Lower leg skin (tissue), 4 donors: ENCODE results near the gene RNF141. TPM values are rescaled to one million over a fixed set of nuclear protein-coding genes. Genes with fewer than 3 reads are reported as not detected.

Experiments
- DNase-seq, 2 donors: peaks; one replicate each; pipeline ENCODE4 v3.0.0-alpha.2; 2019; ENCODE audit warnings: low spot score in 2 of 2
- H3K4me3 ChIP-seq: fragments of 200-600 bp; sonication (generic); 2 replicates; pipeline ENCODE4 v1.5.1; 2017; ENCODE audit warnings: mild to moderate bottlenecking, low read depth; ENCODE audit not compliant: poor library complexity, severe bottlenecking
- POLR2A ChIP-seq, 2 donors: fragments of 450-650 bp; IDR thresholded peaks; one replicate each; pipeline ENCODE4 v1.6.1; 2016 to 2017; ENCODE audit warnings: antibody characterized with exemption in 2 of 2, mild to moderate bottlenecking in 1 of 2, moderate library complexity in 1 of 2
- WGBS, 2 donors: methylation state at CpG; one replicate each; pipeline ENCODE4 v1.1.5; 2018; 5-methylcytosine and 5-hydroxymethylcytosine counted together
- intact Hi-C: fragments of 100-400 bp; cut with DNase I; formaldehyde crosslinking; loops from one replicate; pipeline ENCODE4 v1.15.0; 2023; ENCODE audit warnings: low total_unique reads
- total RNA-seq, 4 donors: library from RNA; depleted of rRNA; stranded (reverse); fragments of >200 nt; gene quantifications; one replicate each; pipeline ENCODE4 v1.1.0, GENCODE V29; 2016
- TF ChIP-seq, protein P1 (sequence below), 3 donors: fragments of 450-650 bp; IDR thresholded peaks; one replicate each; pipeline ENCODE4 v1.5.1; 2016; ENCODE audit warnings: antibody characterized with exemption in 3 of 3, mild to moderate bottlenecking in 3 of 3, moderate library complexity in 2 of 3

Gene RNF141
- total RNA-seq, 4 donors from 2014 or later = 70.6 to 74.9 (median 74.2) TPM

DNA sequence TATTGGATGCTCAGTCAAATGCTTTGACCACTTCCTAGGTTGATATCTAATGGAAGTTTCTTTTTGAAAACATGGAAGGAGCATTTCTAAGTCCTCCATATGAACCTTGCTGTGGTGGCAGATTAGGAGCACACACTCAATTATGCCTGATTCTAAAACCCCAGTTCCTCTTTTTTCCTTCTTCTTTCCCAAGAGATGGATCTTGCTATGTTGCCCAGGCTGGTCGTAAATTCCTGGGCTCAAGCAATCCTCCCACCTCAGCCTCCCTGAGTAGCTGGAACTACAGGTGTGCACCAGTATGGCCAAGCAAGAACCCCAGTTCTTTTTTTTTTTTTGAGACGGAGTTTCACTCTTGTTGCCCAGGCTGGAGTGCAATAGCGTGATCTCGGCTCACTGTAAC, 24.5 kb upstream of the RNF141 start:
- TF ChIP-seq, protein P1, sequence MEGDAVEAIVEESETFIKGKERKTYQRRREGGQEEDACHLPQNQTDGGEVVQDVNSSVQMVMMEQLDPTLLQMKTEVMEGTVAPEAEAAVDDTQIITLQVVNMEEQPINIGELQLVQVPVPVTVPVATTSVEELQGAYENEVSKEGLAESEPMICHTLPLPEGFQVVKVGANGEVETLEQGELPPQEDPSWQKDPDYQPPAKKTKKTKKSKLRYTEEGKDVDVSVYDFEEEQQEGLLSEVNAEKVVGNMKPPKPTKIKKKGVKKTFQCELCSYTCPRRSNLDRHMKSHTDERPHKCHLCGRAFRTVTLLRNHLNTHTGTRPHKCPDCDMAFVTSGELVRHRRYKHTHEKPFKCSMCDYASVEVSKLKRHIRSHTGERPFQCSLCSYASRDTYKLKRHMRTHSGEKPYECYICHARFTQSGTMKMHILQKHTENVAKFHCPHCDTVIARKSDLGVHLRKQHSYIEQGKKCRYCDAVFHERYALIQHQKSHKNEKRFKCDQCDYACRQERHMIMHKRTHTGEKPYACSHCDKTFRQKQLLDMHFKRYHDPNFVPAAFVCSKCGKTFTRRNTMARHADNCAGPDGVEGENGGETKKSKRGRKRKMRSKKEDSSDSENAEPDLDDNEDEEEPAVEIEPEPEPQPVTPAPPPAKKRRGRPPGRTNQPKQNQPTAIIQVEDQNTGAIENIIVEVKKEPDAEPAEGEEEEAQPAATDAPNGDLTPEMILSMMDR (IDR thresholded peaks at IDR 0.05) = no peak
- intact Hi-C loops = no loop called here
- H3K4me3 ChIP-seq = no peak overlapping the region
- DNase-seq = no peak
- WGBS, 2 donors = 84 to 94% methylated on average over 4 of the region's 4 CpGs

DNA sequence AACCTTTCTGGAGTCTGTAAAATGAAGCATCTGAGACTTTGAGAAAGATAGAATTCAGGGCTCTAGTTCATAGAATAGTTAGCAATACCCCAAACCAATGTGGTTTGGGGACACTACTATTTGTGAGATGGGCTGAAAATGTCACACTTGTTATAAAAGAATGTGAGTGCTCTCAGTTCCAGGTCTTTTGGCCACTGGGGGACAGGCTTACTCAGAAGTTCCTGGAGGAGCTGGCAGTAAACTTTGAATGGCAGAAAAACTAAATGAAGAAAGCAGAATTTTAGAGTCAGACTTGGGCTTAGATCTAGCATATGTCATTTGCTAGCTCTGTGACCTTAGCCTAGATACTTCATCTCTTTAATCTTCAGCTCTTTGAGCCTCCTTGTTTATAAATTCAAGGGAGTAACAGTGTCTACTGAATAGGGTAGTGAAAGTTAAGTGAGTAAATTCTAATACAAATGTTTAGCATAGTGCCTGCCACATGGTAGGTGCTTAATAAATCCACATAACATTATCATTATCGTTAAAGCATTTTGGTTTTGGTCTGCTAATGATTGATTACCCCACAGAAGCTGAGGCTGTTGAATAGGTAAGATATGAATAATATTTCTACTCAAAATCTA, 23.8 kb upstream of the RNF141 start:
- intact Hi-C loops = no loop called here

GRCh38 chr11:10564030-10564429, 23.0 kb upstream of the RNF141 start:
- DNase-seq = no peak
- no peak overlapping the region for H3K4me3 ChIP-seq
- WGBS, 2 donors = 86 to 88% methylated on average over 3 of the region's 3 CpGs
- no peak for TF ChIP-seq POLR2A (IDR thresholded peaks at IDR 0.05)
- TF ChIP-seq, protein P1 (IDR thresholded peaks at IDR 0.05) = no peak
- intact Hi-C loops = no loop called here

More for the DNA sequence above, 23.8 kb upstream of the RNF141 start:
- 73 to 82% methylated on average over 1 of the region's 1 CpG for WGBS, 2 donors
- no peak for DNase-seq
- H3K4me3 ChIP-seq = no peak overlapping the region
- TF ChIP-seq POLR2A (IDR thresholded peaks at IDR 0.05) = no peak
- TF ChIP-seq, protein P1 (IDR thresholded peaks at IDR 0.05) = no peak

DNA sequence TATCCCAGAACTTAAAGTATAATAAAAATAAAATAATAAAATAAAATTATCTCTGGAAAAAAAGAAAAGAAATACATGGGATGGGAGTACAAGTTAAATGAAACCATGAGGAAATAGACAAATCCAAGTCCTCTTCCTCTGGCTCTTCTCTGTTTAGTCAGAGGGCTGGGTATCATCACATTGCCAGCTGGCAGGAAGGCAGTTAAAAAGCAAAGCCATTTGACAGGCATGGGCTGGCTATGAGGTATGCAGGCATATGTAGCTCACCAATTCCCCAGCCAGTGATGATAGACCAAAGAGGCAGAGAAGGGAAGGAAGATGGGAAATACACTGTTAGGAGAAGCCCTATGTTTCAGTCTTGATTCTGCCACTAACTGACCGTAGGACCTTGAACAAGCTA, 21.0 kb upstream of the RNF141 start:
- intact Hi-C loops = no loop called here

GRCh38 chr11:10561043-10561818, 20.2 kb upstream of the RNF141 start:
- intact Hi-C loops = no loop called here
- WGBS, 2 donors = 73 to 77% methylated on average over 3 of the region's 3 CpGs
- H3K4me3 ChIP-seq = no peak overlapping the region
- TF ChIP-seq POLR2A (IDR thresholded peaks at IDR 0.05) = no peak
- no peak for DNase-seq

More for the DNA sequence above, 21.0 kb upstream of the RNF141 start:
- H3K4me3 ChIP-seq = no peak overlapping the region
- WGBS, 2 donors = 67 to 94% methylated on average over 1 of the region's 1 CpG
- no peak for DNase-seq
- no peak for TF ChIP-seq POLR2A (IDR thresholded peaks at IDR 0.05)
- TF ChIP-seq, protein P1 (IDR thresholded peaks at IDR 0.05) = no peak

GRCh38 chr11:10558288-10558687, 17.3 kb upstream of the RNF141 start:
- WGBS, 2 donors = 91 to 96% methylated on average over 3 of the region's 3 CpGs
- H3K4me3 ChIP-seq = no peak overlapping the region
- TF ChIP-seq, protein P1 (IDR thresholded peaks at IDR 0.05) = no peak
- no peak for TF ChIP-seq POLR2A (IDR thresholded peaks at IDR 0.05)
- intact Hi-C loops = no loop called here
- DNase-seq = no peak
